AG09319 (cell line): Measurements from ENCODE around the gene SMYD3.

Experiments used
- DNase-seq: peaks from one replicate; pipeline ENCODE4 v3.0.0-alpha.2; 2010; ENCODE audit warnings: low read depth; ENCODE audit errors: extremely low read depth
- TF ChIP-seq, protein P1 (sequence below): IDR thresholded peaks from 2 replicates; pipeline ENCODE4 v1.5.1; 2011; ENCODE audit warnings: low read depth, mild to moderate bottlenecking, inconsistent platforms, low read length, moderate library complexity

SMYD3 gene

DNA sequence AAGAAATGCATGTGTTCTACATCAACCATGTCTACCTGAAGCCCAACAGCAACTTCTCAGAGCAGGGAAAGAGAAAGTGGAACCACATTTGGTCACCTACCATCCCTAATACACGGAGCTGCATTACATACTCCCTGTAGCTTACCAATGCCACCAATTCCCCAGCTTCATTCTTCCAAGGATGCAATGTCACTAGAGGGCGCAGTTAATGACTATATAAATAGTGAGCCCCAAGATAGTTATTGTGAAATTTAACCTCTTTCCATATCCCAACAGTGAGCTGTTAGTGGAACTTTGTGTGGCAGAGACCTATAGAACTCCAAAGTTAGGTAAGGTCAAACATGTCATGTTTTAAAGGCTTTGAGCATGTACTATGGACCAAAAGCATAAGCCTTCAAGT lies 618.3 kb downstream of the SMYD3 start:
- TF ChIP-seq, protein P1, sequence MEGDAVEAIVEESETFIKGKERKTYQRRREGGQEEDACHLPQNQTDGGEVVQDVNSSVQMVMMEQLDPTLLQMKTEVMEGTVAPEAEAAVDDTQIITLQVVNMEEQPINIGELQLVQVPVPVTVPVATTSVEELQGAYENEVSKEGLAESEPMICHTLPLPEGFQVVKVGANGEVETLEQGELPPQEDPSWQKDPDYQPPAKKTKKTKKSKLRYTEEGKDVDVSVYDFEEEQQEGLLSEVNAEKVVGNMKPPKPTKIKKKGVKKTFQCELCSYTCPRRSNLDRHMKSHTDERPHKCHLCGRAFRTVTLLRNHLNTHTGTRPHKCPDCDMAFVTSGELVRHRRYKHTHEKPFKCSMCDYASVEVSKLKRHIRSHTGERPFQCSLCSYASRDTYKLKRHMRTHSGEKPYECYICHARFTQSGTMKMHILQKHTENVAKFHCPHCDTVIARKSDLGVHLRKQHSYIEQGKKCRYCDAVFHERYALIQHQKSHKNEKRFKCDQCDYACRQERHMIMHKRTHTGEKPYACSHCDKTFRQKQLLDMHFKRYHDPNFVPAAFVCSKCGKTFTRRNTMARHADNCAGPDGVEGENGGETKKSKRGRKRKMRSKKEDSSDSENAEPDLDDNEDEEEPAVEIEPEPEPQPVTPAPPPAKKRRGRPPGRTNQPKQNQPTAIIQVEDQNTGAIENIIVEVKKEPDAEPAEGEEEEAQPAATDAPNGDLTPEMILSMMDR: peak; percentile 16
- DNase-seq: no peak

DNA sequence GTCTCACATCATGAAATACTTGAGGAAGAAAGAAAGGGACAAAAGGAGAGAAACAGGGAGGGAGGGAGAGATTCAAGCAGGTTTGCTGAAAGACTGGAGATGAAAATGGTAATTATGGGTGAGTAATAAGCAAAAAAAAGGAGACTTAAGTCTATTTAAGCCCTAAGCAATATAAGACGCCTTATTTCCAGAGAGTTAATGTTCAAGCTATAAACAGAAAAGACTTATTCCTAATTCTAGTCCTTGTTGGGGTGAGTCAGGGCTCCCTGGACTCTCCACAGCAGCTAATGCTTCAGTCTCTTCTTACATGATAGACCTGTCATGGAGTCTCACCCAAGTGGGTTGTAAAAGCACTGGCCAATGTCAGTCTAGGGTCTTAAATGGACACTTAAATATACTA lies 619.2 kb downstream of the SMYD3 start:
- DNase-seq: no peak
- TF ChIP-seq, protein P1: no peak

DNA sequence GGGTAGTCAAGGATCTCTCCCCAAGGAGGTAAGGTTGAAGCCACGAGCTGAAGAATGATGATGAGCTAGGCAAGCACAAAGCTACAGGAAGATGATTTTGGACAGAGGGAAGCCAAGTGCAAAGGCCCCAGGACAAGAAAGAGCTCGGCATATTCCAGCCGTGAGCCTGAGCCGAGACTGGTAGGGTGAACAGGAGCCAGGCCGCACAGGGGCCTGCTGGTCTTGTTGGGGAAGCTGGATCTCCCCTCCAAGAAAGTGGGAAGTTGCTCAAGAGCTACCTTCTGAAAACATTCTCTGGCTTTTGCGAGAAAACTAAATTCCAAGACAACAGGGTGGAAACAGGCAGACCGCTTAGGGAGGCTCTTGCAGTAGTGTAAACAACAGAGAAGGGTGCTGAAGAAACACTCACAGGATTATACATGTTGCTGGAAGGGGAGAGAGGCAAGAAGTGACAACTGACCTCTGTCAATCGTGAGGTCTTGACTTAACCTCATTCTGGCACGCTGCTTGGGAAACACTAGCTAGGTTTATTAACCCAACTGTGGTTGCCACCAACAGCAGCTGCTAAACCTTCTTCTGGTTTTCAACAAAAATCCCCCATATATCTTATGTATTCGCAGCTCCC lies 625.2 kb downstream of the SMYD3 start:
- DNase-seq: no peak
- TF ChIP-seq, protein P1: no peak

DNA sequence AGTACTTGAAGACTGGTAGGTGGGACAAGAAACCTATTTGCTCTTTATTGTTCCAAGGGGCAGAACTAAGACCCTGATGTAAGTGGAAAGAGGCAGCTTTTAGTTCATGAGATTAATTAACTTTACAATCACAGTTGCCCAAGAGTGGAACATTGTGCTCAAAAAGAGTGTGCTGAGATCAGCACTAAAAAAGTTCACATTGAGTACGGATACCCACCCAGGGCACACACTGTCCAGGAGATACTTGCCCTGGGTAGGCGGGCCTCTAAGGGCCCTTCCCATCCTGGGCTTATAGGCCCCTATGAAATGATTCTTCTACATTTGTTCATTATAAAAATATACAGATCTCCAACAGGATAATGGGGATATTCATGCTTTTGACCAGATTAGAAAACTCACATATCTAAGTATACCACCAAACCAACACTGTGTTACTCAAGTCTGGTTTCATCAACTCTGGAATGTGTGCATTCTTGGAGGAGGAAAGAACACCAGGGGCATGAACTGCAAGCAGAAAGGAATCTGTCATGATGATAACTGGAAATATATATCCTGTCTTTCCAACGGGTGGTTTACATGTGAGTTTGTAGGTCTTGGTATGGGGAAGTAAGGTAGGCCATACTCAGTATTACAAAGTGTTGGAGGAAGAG lies 626.2 kb downstream of the SMYD3 start:
- TF ChIP-seq, protein P1: no peak
- DNase-seq: peak; percentile 49

DNA sequence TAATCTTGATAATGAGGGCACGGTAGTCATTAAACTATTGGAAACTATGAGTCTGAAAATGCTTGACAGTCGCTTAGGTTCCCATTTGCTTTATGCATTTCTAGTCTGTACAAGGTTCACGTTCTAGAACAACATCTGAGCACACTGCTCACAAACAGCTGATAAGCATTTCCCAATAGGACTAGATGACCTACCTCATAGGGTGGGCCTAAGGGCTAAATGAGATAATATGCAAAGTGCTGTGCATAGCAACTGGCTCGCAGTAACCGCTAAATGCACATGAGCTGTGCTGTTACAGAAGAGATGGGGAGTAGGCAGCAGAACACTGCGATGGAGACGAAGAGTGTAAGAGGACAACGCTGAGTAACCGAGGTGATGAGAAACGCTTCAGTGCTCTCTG lies 628.0 kb downstream of the SMYD3 start:
- TF ChIP-seq, protein P1: no peak
- no peak for DNase-seq

DNA sequence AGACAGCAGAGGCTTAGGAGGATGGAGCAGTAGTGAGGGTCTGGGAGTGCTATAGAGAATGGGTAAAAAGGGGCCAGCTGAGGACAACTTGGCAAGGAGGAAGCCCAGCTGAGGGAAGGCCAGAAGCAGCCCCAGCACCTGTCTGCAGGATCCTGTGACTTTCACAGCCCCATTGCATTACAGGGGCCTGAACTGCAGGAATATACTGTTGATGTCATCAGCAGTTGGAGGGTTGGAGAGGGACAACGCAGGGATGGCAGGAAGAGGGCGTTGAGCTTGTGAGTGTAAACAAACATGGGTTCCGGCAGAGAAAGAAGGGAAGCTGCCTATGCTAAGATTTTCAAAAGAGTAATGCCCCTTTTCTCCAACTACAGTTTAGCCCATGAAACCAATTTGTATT lies 628.5 kb downstream of the SMYD3 start:
- TF ChIP-seq, protein P1: no peak
- DNase-seq: no peak

DNA sequence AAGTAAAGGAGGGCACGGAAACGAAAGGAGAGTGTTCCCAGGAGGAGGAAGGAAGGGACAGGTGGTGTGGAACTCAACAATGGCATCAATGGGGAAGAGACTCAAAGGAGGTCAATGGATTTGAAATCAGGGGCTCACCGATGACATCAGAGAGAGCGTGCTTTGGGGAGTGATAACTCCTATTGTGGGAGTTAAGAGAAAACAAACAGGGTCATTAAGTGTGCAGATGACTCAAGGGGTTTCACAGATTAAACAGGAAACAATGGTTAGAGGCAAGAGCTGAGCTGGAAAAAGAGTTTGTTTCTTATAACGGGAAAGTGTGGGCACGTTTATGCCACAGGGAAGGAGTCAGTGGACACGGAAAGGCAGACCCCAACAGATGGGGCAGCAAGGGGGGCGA lies 629.1 kb downstream of the SMYD3 start:
- TF ChIP-seq, protein P1: no peak
- no peak for DNase-seq
